GM12801 (cell line): ENCODE results near the gene CPLX4.

Experiments
- CTCF ChIP-seq: IDR thresholded peaks from one replicate; pipeline ENCODE4 v1.5.1; 2011; ENCODE audit warnings: control low read depth; ENCODE audit not compliant: insufficient read length; ENCODE audit errors: extremely low read depth

The CPLX4 gene

GRCh38 chr18:59318460-59319050, at the start of gene CPLX4:
Gene CPLX4, minus strand, starts transcription at chr18:59318649. Its CDS starts 187 bp downstream, at chr18:59318462.
- TF ChIP-seq CTCF, result no peak

GRCh38 chr18:59360381-59360780, 41.9 kb upstream of the CPLX4 start:
- no peak for TF ChIP-seq CTCF

- no peak for TF ChIP-seq CTCF
These were observed 41.1 kb upstream of the CPLX4 start for GRCh38 chr18:59359576-59359952.

GRCh38 chr18:59358712-59359575, 40.5 kb upstream of the CPLX4 start, which contains the start of gene LMAN1:
Gene LMAN1, minus strand, starts transcription at chr18:59359265. Its CDS starts 21 bp downstream, at chr18:59359244.
- TF ChIP-seq CTCF, result no peak

GRCh38 chr18:59358414-59358711, 39.9 kb upstream of the CPLX4 start:
- no peak for TF ChIP-seq CTCF

- TF ChIP-seq CTCF, result no peak
These were observed 39.5 kb upstream of the CPLX4 start for GRCh38 chr18:59357928-59358327.

- TF ChIP-seq CTCF, result no peak
These were observed 36.3 kb upstream of the CPLX4 start for GRCh38 chr18:59354731-59355130.
